RPMI7951 (cell line): ENCODE measurements around the gene SMS. TPM values are rescaled to one million over a fixed set of nuclear protein-coding genes. Genes with fewer than 3 reads are reported as not detected.
A peak's percentile ranks its signal among the peaks of the same experiment; 100 is the strongest.

Experiments
- DNase-seq: peaks from one replicate; pipeline ENCODE4 v3.0.0-alpha.2; 2012; ENCODE audit warnings: low read depth
- total RNA-seq: library from RNA; depleted of rRNA; stranded (reverse); fragments of >200 nt; shearing (Covaris generic); gene quantifications from 2 replicates; pipeline ENCODE4 v1.2.3, GENCODE V29; 2014; rRNA removed

The SMS gene
- total RNA-seq = 225 and 246 TPM in 2 replicates

GRCh38 chrX:21940356-21940829 is at the start of gene SMS:
TSS of gene SMS (plus strand) at chrX:21940709. CDS start at chrX:21940825, 116 bp downstream.
- DNase-seq = peak; percentile 83

- DNase-seq = no peak
Measured at GRCh38 chrX:21905313-21905712, 35.2 kb upstream of the SMS start.

- no peak for DNase-seq
Measured at GRCh38 chrX:21905953-21906352, 34.6 kb upstream of the SMS start.

- DNase-seq = no peak
Measured at GRCh38 chrX:21907260-21907659, 33.2 kb upstream of the SMS start.

GRCh38 chrX:21911481-21911880 is 29.0 kb upstream of the SMS start:
- no peak for DNase-seq

- no peak for DNase-seq
Measured at GRCh38 chrX:21912220-21912619, 28.3 kb upstream of the SMS start.

GRCh38 chrX:21912989-21913388 is 27.5 kb upstream of the SMS start:
- DNase-seq = no peak

- no peak for DNase-seq
Measured at GRCh38 chrX:21926116-21926515, 14.4 kb upstream of the SMS start.

GRCh38 chrX:21926527-21927278 is 13.8 kb upstream of the SMS start:
- DNase-seq = peak; percentile 96

- DNase-seq = no peak
Measured at GRCh38 chrX:21929209-21929608, 11.3 kb upstream of the SMS start.

- DNase-seq = no peak
Measured at GRCh38 chrX:21930986-21931385, 9.5 kb upstream of the SMS start.

- DNase-seq = peak; percentile 86
Measured at GRCh38 chrX:21932292-21933002, 8.1 kb upstream of the SMS start.

GRCh38 chrX:21933077-21933476 is 7.4 kb upstream of the SMS start:
- DNase-seq = no peak

- peak; percentile 17 for DNase-seq
Measured at GRCh38 chrX:21934414-21934813, 6.1 kb upstream of the SMS start.

- no peak for DNase-seq
Measured at GRCh38 chrX:21939906-21940305, 603 bp upstream of the SMS start.

GRCh38 chrX:21943460-21944135 is 3.1 kb downstream of the SMS start:
- peak; percentile 86 for DNase-seq

- no peak for DNase-seq
Measured at GRCh38 chrX:21944136-21944615, 3.7 kb downstream of the SMS start.

GRCh38 chrX:21946925-21947641 is 6.6 kb downstream of the SMS start:
- peak; percentile 40 for DNase-seq

GRCh38 chrX:21947671-21948070 is 7.2 kb downstream of the SMS start:
- no peak for DNase-seq

- DNase-seq = no peak
Measured at GRCh38 chrX:21948897-21949578, 8.5 kb downstream of the SMS start.

GRCh38 chrX:21949689-21950088 is 9.2 kb downstream of the SMS start:
- DNase-seq = no peak
